HT-29 (cell line): ENCODE results near the gene NTS. TPM values are rescaled to one million over a fixed set of nuclear protein-coding genes. Genes with fewer than 3 reads are reported as not detected.

ENCODE experiments used
- DNase-seq: peaks from one replicate; pipeline ENCODE4 v3.0.0-alpha.2; 2015; ENCODE audit warnings: low spot score
- total RNA-seq: library from RNA; depleted of rRNA; stranded (reverse); fragments of >200 nt; shearing (Covaris generic); gene quantifications from 2 replicates; pipeline ENCODE4 v1.2.3, GENCODE V29; 2014; rRNA removed

The NTS gene
- total RNA-seq = 0.44 TPM in 1 of 2 replicates, not detected in the other

- DNase-seq = peak; percentile 13
These were observed at the start of gene NTS for GRCh38 chr12:85874031-85874461. TSS of gene NTS (plus strand) at chr12:85874295. CDS start at chr12:85874404, 109 bp downstream.

GRCh38 chr12:85825746-85826145, 48.3 kb upstream of the NTS start:
- DNase-seq = peak; percentile 62

GRCh38 chr12:85828576-85828975, 45.5 kb upstream of the NTS start:
- no peak for DNase-seq

- no peak for DNase-seq
These were observed 44.7 kb upstream of the NTS start for GRCh38 chr12:85829391-85829790.

- DNase-seq = no peak
These were observed 42.6 kb upstream of the NTS start for GRCh38 chr12:85831327-85831990.

- no peak for DNase-seq
These were observed 40.5 kb upstream of the NTS start for GRCh38 chr12:85833579-85833978.

GRCh38 chr12:85834378-85834777, 39.7 kb upstream of the NTS start:
- DNase-seq = peak; percentile 6

GRCh38 chr12:85835426-85836196, 38.5 kb upstream of the NTS start:
- DNase-seq = peak; percentile 4

GRCh38 chr12:85836197-85837090, 37.7 kb upstream of the NTS start, which contains the start of gene RASSF9:
TSS of gene RASSF9 (minus strand) at chr12:85836409. CDS start at chr12:85836201, 208 bp downstream.
- DNase-seq = peak; percentile 59

- no peak for DNase-seq
These were observed 30.3 kb upstream of the NTS start for GRCh38 chr12:85843606-85844310.

- no peak for DNase-seq
These were observed 24.8 kb upstream of the NTS start for GRCh38 chr12:85849344-85849743.

- no peak for DNase-seq
These were observed 18.8 kb upstream of the NTS start for GRCh38 chr12:85855305-85855704.

GRCh38 chr12:85856966-85857365, 17.1 kb upstream of the NTS start:
- no peak for DNase-seq

GRCh38 chr12:85865890-85866289, 8.2 kb upstream of the NTS start:
- DNase-seq = no peak

GRCh38 chr12:85866986-85867776, 6.9 kb upstream of the NTS start:
- DNase-seq = peak; percentile 87

GRCh38 chr12:85872497-85873091, 1.5 kb upstream of the NTS start:
- DNase-seq = peak; percentile 75

- no peak for DNase-seq
These were observed 3.4 kb downstream of the NTS start for GRCh38 chr12:85877459-85877858.

GRCh38 chr12:85883763-85884162, 9.7 kb downstream of the NTS start:
- no peak for DNase-seq

GRCh38 chr12:85894653-85895052, 20.6 kb downstream of the NTS start:
- no peak for DNase-seq
